HG03378 (cell line): ENCODE measurements around the gene EFEMP1.

Source experiments
- ATAC-seq: cut with Tn5 transposase; IDR thresholded peaks from one replicate; pipeline ENCODE4 v1.9.1; 2021; ENCODE audit warnings: mild to moderate bottlenecking, moderate library complexity; ENCODE audit not compliant: unreplicated experiment

EFEMP1 gene

GRCh38 chr2:55936351-55936750 lies 12.8 kb upstream of the EFEMP1 start:
- ATAC-seq, result no peak

- ATAC-seq, result no peak
These were observed 10.8 kb upstream of the EFEMP1 start for GRCh38 chr2:55934337-55934736.

GRCh38 chr2:55932843-55933242 lies 9.3 kb upstream of the EFEMP1 start:
- ATAC-seq, result no peak

- ATAC-seq, result no peak
These were observed 7.7 kb upstream of the EFEMP1 start for GRCh38 chr2:55931281-55931680.

GRCh38 chr2:55929476-55929875 lies 5.9 kb upstream of the EFEMP1 start:
- no peak for ATAC-seq

- no peak for ATAC-seq
These were observed 3.4 kb upstream of the EFEMP1 start for GRCh38 chr2:55926974-55927373.

- ATAC-seq, result no peak
These were observed 2.7 kb upstream of the EFEMP1 start for GRCh38 chr2:55926246-55926645.

- ATAC-seq, result no peak
These were observed 370 bp upstream of the EFEMP1 start for GRCh38 chr2:55923982-55924321.

GRCh38 chr2:55922291-55922907 lies 1.2 kb downstream of the EFEMP1 start:
- peak; percentile 7 for ATAC-seq

- ATAC-seq, result no peak
These were observed 4.0 kb downstream of the EFEMP1 start for GRCh38 chr2:55919574-55919973.

- no peak for ATAC-seq
These were observed 4.7 kb downstream of the EFEMP1 start for GRCh38 chr2:55918856-55919255.

GRCh38 chr2:55917713-55918390 lies 5.7 kb downstream of the EFEMP1 start:
- ATAC-seq, result no peak

- ATAC-seq, result no peak
These were observed 6.5 kb downstream of the EFEMP1 start for GRCh38 chr2:55917117-55917516.

- no peak for ATAC-seq
These were observed 7.0 kb downstream of the EFEMP1 start for GRCh38 chr2:55916473-55917049.

GRCh38 chr2:55914786-55915185 lies 8.8 kb downstream of the EFEMP1 start:
- ATAC-seq, result no peak

- ATAC-seq, result no peak
These were observed 10.7 kb downstream of the EFEMP1 start for GRCh38 chr2:55912926-55913325.

GRCh38 chr2:55910077-55910476 lies 13.5 kb downstream of the EFEMP1 start:
- no peak for ATAC-seq

- ATAC-seq, result no peak
These were observed 15.9 kb downstream of the EFEMP1 start for GRCh38 chr2:55907686-55908085.

GRCh38 chr2:55906993-55907392 lies 16.6 kb downstream of the EFEMP1 start:
- ATAC-seq, result no peak

- ATAC-seq, result no peak
These were observed 19.9 kb downstream of the EFEMP1 start for GRCh38 chr2:55903727-55904126.

- ATAC-seq, result no peak
These were observed 20.6 kb downstream of the EFEMP1 start for GRCh38 chr2:55902971-55903370.

- no peak for ATAC-seq
These were observed 21.2 kb downstream of the EFEMP1 start for GRCh38 chr2:55902429-55902828.

- no peak for ATAC-seq
These were observed 21.6 kb downstream of the EFEMP1 start for GRCh38 chr2:55901941-55902340.
